ENCODE measurements around the gene SHD. TPM values are rescaled to one million over a fixed set of nuclear protein-coding genes. Genes with fewer than 3 reads are reported as not detected.
A peak's percentile ranks its signal among the peaks of the same experiment; 100 is the strongest.

The SHD gene
- total and polyA plus RNA-seq, 10 donors, result 0.05 to 3.9 (median 0.78) TPM; not detected in 6

- Histone ChIP-seq H3K4me3 (no peak overlapping the region), H3K9me3 (no peaks in the 10 kb centered on the region), H3K36me3 (no peaks in the 10 kb centered on the region), H3K4me1 (peaks cover 0 to 14% (median 3%) of the 10 kb centered on the region in 6 donors), H3K27me3 (replicated peaks in 1 of 7) (peaks cover 0 to 20% (median 2%) of the 10 kb centered on the region in 7 donors), H3K27ac (no peak overlapping the region)
- TF ChIP-seq CTCF (IDR thresholded peaks at IDR 0.05 in 8 of 11, conservative IDR thresholded peaks at IDR 0.05 in 3 of 11) (no peak), POLR2AphosphoS5 (IDR thresholded peaks at IDR 0.05) (peak in 2 of 3 donors; percentile 5 to 20)
- intact Hi-C loops (cut with DNase I; ENCODE audit: low total_unique reads), result no loop called here
- no peak for DNase-seq
- 79 to 86% (median 83%) methylated on average over 14 to 22 of the region's 22 CpGs for whole genome bisulfite sequencing, 5 donors
These were observed 31.4 kb downstream of the SHD start for GRCh38 chr19:4310247-4311121.

- Histone ChIP-seq H3K4me3 (peak overlapping the region in 1 of 8 donors; percentile 24), H3K4me1 (peaks cover 0 to 14% (median 3%) of the 10 kb centered on the region in 6 donors), H3K27me3 (replicated peaks in 1 of 7) (peaks cover 0 to 35% (median 0%) of the 10 kb centered on the region in 7 donors), H3K9me3 (peaks cover 0 to under 1% (median 0%) of the 10 kb centered on the region in 8 donors), H3K27ac (peak overlapping the region in 4 of 8 donors; percentile 12 to 61 (median 38)), H3K36me3 (no peaks in the 10 kb centered on the region)
- WGBS, 5 donors, result 47 to 65% (median 55%) methylated on average over 12 of the region's 12 CpGs
- intact Hi-C loops (cut with DNase I; ENCODE audit: low total_unique reads), result no loop called here
- TF ChIP-seq POLR2A (IDR thresholded peaks at IDR 0.05) (no peak), CTCF (IDR thresholded peaks at IDR 0.05 in 8 of 11, conservative IDR thresholded peaks at IDR 0.05 in 3 of 11) (no peak), POLR2AphosphoS5 (IDR thresholded peaks at IDR 0.05) (no peak)
- DNase-seq, result no peak
These were observed 34.9 kb downstream of the SHD start for GRCh38 chr19:4313847-4314490.

- TF ChIP-seq POLR2A (IDR thresholded peaks at IDR 0.05) (no peak), CTCF (IDR thresholded peaks at IDR 0.05 in 8 of 11, conservative IDR thresholded peaks at IDR 0.05 in 3 of 11) (no peak), POLR2AphosphoS5 (IDR thresholded peaks at IDR 0.05) (no peak)
- H3K27ac ChIP-seq, result no peak overlapping the region
- H3K27me3 ChIP-seq (replicated peaks in 1 of 7), result peaks cover 0 to 35% (median 0%) of the 10 kb centered on the region in 7 donors
These were observed 37.9 kb downstream of the SHD start for GRCh38 chr19:4316956-4317355.

GRCh38 chr19:4318460-4318859 lies 39.4 kb downstream of the SHD start:
- WGBS, 5 donors, result 90 to 96% (median 93%) methylated on average over 7 of the region's 7 CpGs
- intact Hi-C loops (cut with DNase I; ENCODE audit: low total_unique reads), result no loop called here
- no peak for DNase-seq

More at GRCh38 chr19:4316956-4317355, 37.9 kb downstream of the SHD start:
- peaks cover 0 to 14% (median 3%) of the 10 kb centered on the region in 6 donors for H3K4me1 ChIP-seq
- no peaks in the 10 kb centered on the region for H3K36me3 ChIP-seq
- WGBS, 5 donors, result 86 to 94% (median 89%) methylated on average over 7 to 9 of the region's 9 CpGs
- H3K4me3 ChIP-seq, result no peak overlapping the region
- intact Hi-C loops (cut with DNase I; ENCODE audit: low total_unique reads), result no loop called here
- no peak for DNase-seq
- H3K9me3 ChIP-seq, result peaks cover 0 to 26% (median 0%) of the 10 kb centered on the region in 8 donors

More at GRCh38 chr19:4318460-4318859, 39.4 kb downstream of the SHD start:
- Histone ChIP-seq H3K4me1 (peaks cover 0 to 14% (median 3%) of the 10 kb centered on the region in 6 donors), H3K36me3 (no peaks in the 10 kb centered on the region), H3K4me3 (no peak overlapping the region), H3K27ac (no peak overlapping the region), H3K9me3 (peaks cover 0 to 36% (median 3%) of the 10 kb centered on the region in 8 donors), H3K27me3 (replicated peaks in 1 of 7) (peaks cover 0 to 27% (median 0%) of the 10 kb centered on the region in 7 donors)
- TF ChIP-seq POLR2A (IDR thresholded peaks at IDR 0.05) (no peak), POLR2AphosphoS5 (IDR thresholded peaks at IDR 0.05) (no peak), CTCF (IDR thresholded peaks at IDR 0.05 in 8 of 11, conservative IDR thresholded peaks at IDR 0.05 in 3 of 11) (no peak)
